Activated CD4-positive, alpha-beta T cell treated with anti-CD3 and anti-CD28 coated beads, Interleukin-2, amount 50 U/mL, for 1 hour (primary cell): ENCODE data around the gene SST.

Source experiments
- DNase-seq: peaks from one replicate; pipeline ENCODE4 v3.0.0-alpha.2; 2020

SST gene

GRCh38 chr3:187626581-187626980 is 43.6 kb downstream of the SST start:
- DNase-seq, result no peak

DNA sequence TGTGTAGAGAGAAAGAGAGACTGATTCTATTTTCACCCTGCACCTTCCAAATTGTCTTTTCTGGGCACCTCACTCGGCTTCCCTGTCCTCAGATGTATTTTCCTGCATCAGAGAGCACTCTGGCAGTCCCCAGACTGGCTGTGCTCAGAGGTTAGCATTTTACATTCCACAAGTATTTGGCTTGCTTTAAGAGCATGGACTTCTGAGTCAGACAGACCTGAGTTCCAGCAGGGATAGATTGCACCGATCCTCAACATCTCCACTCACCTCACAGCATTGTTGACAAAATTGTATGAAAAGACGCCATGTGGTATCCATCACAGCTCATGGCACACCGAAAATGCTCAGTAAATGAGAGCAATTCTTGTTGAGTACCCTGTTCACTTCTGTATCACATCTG is 45.6 kb downstream of the SST start:
- DNase-seq, result no peak

DNA sequence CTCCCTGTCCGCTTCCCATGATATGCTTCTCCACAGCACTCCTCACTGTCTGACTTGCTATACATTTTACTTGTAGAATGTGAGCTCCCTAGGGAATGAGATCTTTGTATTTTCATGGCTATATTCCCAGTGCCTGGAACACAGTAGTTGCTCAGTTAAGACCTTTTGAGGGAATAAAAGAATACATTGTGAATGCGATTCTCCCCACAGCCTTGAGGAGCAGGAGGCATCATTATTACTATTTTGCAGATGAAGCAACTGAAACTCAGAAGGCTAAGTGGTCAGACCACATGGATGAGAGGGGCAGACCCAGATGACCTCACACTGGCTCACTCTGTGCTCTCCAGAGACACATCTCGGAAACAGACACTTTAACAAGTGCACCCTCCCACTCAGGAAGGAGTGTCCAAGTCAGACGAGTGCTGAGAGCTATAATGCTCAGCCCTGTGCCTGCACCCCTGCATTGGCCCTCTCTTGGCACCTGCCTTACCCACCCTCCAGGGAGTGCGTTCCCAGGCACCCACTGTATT is 46.8 kb downstream of the SST start:
- DNase-seq, result no peak

GRCh38 chr3:187621881-187622280 is 48.3 kb downstream of the SST start:
- DNase-seq, result no peak

DNA sequence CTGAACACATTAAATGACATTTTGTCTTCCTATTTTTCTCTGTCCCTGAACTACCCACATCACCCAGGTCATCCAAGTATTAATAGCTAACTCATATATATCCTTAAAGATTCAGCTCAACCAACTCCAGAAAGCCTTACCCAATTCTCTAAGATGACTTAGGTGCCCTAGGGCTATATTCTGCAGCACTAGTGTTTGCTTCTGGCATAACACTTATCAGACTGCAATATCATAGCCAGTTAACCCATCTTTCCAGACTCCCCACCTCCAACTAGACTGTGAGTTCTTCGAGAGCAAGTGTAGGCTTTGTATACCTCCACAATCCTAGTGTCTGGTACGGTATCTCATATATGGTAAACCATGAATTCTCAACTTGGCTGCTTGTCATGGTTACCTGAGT is 50.7 kb downstream of the SST start:
- no peak for DNase-seq
